ENCODE measurements around the gene ZSCAN12. TPM values are rescaled to one million over a fixed set of nuclear protein-coding genes. Genes with fewer than 3 reads are reported as not detected.

Gene ZSCAN12
- total RNA-seq, 1 donor from 2014 or later, result 5.5 TPM

DNA sequence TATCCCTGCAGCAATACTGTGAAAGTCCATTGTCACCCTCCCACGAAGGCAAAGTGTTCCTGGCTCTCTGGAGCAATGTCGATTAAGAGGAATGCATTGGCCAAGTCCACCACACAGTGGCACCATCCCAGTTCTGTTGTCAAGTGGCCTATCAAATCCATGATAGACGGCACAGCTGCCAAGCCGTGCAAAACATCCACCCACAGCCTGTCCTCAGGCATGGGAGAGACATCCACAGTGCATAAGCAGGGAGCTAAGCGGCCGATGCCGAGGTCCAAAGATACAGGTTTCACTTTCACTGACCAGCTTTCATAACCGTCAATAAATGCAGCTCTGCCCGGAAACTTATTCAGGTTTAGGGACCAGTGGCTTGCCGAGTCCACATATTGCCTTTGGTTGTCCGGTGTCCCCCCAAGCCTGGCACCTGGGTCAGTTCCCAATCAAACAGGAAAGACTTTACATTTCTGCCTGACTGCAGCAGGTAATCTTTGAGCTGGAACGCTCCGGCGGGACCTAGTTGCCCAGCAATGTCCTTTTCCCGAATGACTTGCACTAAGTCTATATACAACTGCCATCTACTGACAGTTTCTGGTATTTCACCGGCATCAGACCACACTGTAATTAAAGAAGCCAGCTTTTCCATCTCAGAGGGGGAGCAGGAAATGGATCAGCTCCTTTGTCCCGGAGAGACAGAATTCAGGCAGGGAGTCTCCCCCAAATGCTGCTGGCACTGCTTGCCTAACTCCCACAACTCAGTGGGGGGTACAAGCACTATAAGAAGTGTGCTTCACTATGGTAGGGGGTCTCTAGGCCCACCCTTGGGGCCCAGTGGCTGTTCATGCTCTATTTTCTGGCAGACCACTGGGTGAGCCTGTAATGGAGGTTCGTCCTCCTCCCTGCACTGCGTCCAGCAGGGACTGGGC, 43.5 kb downstream of the ZSCAN12 start:
- peak; percentile 91 for ATAC-seq
- DNase-seq, result peak; percentile 72
- intact Hi-C loops (cut with DNase I), result no loop called here
- Histone ChIP-seq H3K4me1 (peaks cover 22% of the 10 kb centered on the region), H3K4me3 (peak overlapping the region; percentile 61), H3K27me3 (ENCODE audit: low read depth) (no peaks in the 10 kb centered on the region), H3K36me3 (peaks cover 12% of the 10 kb centered on the region), H3K9me3 (no peaks in the 10 kb centered on the region), H3K27ac (peak overlapping the region; percentile 86)
- TF ChIP-seq, protein P1, sequence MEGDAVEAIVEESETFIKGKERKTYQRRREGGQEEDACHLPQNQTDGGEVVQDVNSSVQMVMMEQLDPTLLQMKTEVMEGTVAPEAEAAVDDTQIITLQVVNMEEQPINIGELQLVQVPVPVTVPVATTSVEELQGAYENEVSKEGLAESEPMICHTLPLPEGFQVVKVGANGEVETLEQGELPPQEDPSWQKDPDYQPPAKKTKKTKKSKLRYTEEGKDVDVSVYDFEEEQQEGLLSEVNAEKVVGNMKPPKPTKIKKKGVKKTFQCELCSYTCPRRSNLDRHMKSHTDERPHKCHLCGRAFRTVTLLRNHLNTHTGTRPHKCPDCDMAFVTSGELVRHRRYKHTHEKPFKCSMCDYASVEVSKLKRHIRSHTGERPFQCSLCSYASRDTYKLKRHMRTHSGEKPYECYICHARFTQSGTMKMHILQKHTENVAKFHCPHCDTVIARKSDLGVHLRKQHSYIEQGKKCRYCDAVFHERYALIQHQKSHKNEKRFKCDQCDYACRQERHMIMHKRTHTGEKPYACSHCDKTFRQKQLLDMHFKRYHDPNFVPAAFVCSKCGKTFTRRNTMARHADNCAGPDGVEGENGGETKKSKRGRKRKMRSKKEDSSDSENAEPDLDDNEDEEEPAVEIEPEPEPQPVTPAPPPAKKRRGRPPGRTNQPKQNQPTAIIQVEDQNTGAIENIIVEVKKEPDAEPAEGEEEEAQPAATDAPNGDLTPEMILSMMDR (IDR thresholded peaks at IDR 0.05), result peak; percentile 79

DNA sequence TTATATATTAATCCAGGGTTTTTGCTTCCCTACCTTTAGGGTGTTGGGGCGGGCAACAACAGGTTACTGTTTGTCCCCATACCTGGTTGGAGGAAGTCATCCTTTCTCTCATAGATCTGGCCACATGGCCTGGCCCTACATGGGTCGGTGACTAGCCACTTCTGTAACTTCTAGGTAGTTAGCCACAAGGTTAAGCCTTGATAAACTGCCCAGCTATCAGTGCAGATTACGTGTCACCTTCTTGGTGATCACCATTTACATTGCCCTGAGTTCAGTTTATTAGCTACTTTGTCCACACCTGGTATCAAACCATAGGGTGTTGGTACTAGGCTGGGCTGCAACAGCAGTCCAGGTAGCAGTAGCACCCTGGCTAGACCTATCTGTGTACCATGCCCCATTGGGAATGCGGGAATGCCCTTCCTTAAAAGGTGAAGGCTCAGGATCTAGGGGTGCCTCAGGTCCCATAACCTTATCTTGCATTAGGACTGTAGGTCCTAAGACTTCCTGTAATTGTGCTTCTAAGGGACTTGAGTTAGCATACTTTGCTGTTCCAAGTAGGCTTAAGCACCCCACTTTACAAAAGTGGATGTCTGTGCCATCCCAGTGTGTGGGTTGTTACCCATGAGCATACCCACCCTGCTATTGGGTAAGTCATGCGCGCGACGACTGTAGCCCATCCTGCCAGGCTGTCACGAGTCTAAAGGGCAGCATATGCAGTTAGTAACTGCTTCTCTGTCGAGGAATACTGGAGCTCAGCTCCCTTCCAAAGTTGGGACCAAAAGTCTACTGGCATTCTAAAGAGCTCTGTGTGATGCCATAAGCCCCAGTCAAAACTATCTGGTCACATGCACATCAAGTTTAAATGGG, 44.6 kb downstream of the ZSCAN12 start:
- Histone ChIP-seq H3K36me3 (peaks cover 6% of the 10 kb centered on the region), H3K27ac (peak overlapping the region; percentile 86), H3K4me3 (peak overlapping the region; percentile 61), H3K27me3 (ENCODE audit: low read depth) (no peaks in the 10 kb centered on the region), H3K4me1 (peaks cover 29% of the 10 kb centered on the region), H3K9me3 (no peaks in the 10 kb centered on the region)
- intact Hi-C loops (cut with DNase I), result no loop called here
- DNase-seq (no peak), ATAC-seq (peak in 1 of 2 donors; percentile 21)
- TF ChIP-seq, protein P1 (IDR thresholded peaks at IDR 0.05), result no peak

DNA sequence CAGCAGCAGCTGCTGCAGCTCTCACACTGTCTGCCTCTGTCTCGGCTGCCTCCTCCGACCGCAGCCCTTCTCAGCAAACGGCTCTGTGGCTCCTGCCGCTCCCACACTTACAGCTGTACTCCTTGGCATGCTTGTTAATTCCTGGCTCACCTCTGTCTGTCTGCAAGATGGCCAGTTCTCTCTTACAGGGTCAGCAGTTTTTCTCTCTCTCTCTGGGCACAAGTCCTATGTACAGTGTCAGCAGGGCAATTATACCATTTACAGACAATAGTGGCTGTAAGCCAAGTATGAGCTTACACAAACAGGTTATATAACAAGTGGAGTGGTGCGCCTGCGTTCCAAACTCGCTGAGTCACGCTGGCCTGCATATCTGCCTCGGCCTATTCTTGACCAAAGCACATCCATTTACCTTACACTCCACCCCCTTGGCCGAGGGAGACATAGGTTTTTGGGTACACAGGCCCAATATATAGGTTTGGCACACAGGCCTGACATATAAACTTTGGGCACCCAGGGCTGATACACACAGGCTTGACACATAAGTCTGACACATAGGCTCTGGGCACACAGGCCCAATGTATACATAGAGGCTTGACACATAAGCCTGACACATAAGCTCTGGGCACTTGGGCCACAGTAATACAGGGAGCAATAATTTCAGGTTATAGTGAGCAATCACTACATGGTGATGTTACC, 45.4 kb downstream of the ZSCAN12 start:
- TF ChIP-seq, protein P1 (IDR thresholded peaks at IDR 0.05), result no peak
- no peaks in the 10 kb centered on the region for H3K36me3 ChIP-seq
- peak; percentile 77 for DNase-seq
- intact Hi-C loops (cut with DNase I), result no loop called here
- H3K27ac ChIP-seq, result peak overlapping the region; percentile 86
- no peaks in the 10 kb centered on the region for H3K27me3 ChIP-seq (ENCODE audit: low read depth)
- peak; percentile 22 to 70 for ATAC-seq
- H3K4me3 ChIP-seq, result peak overlapping the region; percentile 19
- peaks cover 29% of the 10 kb centered on the region for H3K4me1 ChIP-seq
- no peaks in the 10 kb centered on the region for H3K9me3 ChIP-seq

DNA sequence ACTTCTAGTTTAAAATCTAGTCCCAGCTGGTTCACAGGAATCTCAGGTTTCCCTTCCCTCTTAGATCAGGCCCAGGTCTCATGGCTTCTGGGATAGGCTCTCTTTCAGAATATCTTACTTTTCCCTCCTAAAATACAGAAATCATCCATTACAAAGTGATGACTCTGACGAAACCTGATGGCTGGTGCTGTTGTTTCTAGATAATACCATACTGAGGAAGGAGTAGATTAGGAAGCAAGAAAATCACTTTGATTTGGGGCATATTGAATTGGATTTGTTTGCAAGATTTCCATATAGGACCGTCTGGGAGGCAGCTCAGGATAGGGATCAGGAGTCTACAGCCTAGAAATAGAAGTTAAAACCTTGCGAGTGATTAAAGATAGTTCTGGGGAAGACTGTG, 46.2 kb downstream of the ZSCAN12 start:
- peak overlapping the region; percentile 19 for H3K4me3 ChIP-seq
- H3K4me1 ChIP-seq, result peaks cover 29% of the 10 kb centered on the region
- H3K36me3 ChIP-seq, result no peaks in the 10 kb centered on the region
- no peaks in the 10 kb centered on the region for H3K27me3 ChIP-seq (ENCODE audit: low read depth)
- DNase-seq (no peak), ATAC-seq (no peak)
- no peaks in the 10 kb centered on the region for H3K9me3 ChIP-seq
- H3K27ac ChIP-seq, result peak overlapping the region; percentile 86
- intact Hi-C loops (cut with DNase I), result no loop called here
- TF ChIP-seq, protein P1 (IDR thresholded peaks at IDR 0.05), result no peak

DNA sequence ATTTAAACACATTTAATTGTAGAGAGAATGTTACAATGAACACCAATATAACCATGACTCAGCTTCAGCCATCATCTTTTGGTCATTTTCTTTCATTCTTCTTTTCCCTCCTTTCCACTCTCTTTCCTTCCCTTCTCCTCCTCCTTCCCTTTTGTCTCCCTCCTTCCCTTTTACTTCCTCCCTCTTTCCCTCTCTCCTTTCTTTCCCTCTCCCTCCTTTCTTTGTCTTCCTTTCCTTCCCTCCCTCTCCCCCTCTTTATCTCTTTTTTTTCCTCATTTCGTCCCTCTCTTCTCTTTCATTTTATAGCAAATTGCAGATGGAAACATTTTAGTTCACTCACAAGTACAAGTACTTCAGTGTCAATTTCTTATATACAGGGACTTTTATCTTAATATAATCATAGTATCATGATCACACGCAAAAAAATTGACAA, 48.0 kb downstream of the ZSCAN12 start:
- TF ChIP-seq, protein P1 (IDR thresholded peaks at IDR 0.05), result no peak
- ATAC-seq (no peak), DNase-seq (no peak)
- no peaks in the 10 kb centered on the region for H3K36me3 ChIP-seq
- no peak overlapping the region for H3K27ac ChIP-seq
- H3K9me3 ChIP-seq, result no peaks in the 10 kb centered on the region
- no peak overlapping the region for H3K4me3 ChIP-seq
- H3K4me1 ChIP-seq, result peaks cover 27% of the 10 kb centered on the region
- intact Hi-C loops (cut with DNase I), result no loop called here
- no peaks in the 10 kb centered on the region for H3K27me3 ChIP-seq (ENCODE audit: low read depth)

Data from lower lobe of right lung (tissue), 2 donors.